Glomerular visceral epithelial cell (primary cell): ENCODE measurements around the gene RNF223.
"Not testable (repeated sequence)": the region's sequence is repeated elsewhere in the genome, so short reads cannot be mapped to it uniquely, and the experiment has no call there.

Experiments
- DNase-seq: peaks from one replicate; pipeline ENCODE4 v3.0.0-alpha.2; 2016; ENCODE audit errors: extremely low spot score

Gene RNF223

DNA sequence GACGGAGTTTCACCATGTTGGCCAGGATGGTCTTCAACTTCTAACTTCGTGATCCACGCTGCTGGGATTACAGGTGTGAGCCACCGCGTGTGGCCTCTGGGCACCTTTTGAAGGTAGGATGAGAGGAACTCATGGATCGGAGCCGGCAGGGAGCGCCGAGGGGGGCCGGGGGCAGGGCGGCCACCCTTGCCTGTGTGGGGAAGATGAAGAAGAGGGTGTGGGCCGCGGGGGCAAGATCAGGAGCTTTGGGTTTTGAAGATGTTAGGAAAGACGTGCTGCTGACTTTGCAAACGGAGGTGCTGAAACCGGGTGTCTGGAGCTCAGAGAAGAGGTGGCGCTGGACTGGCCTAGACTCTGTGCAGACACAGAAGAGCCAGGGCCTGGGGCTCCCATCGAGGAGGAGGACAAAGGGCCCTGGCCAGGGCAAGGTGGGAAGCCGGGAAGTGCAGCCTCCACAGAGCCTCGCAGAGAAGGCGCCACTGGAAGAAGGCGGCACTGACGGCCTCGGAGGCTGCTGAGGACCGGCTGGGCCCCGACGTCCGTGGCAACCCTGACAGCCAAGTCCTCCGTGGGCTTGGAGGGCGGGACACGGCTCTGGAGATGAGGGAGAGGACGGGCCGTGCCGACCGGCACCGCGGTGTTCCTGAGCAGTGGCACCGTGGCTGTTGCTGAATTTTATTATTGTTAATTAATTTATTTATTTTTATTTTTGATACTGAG, 13.7 kb downstream of the RNF223 start:
- DNase-seq: no peak

DNA sequence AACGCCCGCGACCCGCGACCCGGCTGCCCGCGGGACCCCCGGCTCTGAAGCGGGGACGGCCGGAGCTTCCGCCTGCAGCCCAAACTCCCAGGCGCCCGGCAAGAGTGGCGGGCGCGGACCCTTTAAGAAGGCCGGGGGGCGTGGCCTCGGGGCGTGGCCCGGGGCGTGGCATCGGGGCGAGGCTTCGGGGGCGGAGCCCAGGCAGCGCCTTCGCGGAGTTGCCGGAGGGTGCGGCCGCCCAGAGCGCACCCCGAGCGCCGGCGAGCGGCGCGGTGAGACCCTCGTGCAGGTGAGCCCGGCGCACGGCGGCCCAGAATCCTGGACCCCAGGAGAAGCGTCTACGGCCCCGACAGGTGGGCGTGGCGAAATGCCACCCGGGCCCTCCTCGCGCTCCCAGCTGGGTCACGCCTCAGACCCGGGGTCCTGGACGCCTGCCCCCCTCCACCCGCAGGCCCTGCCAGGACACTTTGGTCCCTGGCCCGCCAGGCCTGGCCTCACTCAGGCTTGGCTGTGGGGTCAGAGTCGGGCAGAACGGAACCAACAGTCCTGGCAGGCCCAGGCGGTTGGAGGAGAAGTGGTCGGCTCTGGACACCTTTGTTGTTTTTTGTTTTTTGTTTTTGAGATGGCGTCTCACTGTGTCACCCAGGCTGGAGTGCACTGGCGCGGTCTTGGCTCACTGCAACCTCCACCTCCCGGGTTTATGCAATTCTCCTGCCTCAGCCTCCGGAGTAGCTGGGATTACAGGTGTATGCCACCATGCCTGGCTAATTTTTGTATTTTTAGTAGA, 14.4 kb downstream of the RNF223 start:
- peak; percentile 84 for DNase-seq

DNA sequence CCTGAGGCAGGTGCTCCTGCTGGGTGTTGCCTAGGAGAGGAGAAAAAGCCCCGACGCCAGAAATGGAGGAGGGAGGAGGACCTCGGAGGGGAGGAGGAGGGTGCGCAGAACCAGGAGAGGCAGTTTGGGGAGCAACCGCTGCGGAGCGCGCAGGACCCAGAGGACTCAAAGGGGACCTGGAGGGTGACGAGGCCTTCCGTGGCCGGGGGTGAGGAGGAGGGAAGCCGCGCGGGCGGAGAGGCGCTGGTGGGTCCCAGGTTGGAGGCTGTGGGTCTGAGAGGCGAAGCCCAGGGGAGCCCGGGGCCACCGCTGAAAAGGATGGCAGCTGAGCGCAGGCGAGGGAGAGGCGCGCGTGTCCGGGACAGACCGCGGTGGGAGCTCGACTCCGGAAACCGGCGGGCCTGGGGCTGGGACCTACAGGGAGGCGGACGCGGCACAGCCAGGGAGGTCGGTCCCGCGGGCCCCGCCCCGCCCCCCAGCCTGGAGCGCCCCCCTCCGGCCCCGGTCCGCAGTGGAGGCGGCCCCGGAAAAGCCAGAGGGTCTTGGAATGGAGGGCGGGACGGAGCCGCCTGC, 15.1 kb downstream of the RNF223 start:
- peak; percentile 60 for DNase-seq

DNA sequence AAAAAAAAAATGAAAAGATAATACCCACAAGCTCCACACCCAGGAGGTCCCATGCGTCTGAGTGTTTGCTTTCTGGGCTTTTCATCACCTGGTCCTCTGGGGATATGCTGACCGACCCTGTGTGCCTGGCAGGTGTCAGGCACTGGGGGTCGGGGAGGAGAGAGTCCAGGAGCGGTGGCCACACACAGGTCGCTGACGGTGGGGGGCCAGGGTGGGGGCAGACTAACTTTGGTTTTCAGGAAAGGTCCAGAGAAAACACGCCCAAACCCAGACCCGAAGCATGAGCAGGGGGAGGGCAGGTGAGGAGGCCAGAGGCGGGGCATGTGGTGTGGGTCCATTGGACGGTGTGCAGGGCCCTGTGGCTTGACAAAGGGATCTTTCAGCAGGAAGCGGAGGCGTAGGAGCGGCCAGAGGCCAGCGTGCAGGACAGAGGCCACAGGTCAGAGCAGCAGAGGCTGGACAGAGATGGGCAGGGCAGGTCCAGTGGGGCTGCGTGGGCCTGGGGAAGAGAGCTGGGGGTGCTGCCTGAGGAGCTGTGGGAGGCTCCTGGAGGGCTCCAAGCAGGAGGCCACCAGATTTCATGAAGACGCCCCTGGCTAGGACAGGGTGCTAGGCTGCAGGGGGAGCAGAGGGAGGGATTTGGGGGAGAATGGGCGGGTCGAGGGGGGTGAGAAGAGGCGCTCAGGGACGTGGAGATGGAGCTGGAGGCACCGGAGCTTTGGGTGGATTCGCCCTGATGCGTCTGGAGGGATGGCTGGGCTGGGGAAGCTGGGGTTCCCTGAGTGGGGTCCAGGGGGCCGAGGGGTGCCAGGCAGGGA, 15.8 kb downstream of the RNF223 start:
- DNase-seq: peak; percentile 33

DNA sequence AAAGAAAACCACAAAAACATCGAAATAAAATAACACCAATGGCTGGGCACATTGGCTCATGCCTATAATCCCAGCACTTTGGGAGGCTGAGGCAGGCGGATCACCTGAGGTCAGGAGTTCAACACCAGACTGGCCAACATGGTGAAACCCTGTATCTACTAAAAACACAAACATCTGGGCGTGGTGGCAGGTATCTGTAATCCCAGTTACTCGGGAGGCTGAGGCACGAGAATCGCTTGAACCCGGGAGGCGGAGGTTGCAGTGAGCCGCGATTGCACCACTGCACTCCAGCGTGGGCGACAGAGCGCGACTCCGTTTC, 16.4 kb downstream of the RNF223 start:
- DNase-seq: not testable (repeated sequence)

DNA sequence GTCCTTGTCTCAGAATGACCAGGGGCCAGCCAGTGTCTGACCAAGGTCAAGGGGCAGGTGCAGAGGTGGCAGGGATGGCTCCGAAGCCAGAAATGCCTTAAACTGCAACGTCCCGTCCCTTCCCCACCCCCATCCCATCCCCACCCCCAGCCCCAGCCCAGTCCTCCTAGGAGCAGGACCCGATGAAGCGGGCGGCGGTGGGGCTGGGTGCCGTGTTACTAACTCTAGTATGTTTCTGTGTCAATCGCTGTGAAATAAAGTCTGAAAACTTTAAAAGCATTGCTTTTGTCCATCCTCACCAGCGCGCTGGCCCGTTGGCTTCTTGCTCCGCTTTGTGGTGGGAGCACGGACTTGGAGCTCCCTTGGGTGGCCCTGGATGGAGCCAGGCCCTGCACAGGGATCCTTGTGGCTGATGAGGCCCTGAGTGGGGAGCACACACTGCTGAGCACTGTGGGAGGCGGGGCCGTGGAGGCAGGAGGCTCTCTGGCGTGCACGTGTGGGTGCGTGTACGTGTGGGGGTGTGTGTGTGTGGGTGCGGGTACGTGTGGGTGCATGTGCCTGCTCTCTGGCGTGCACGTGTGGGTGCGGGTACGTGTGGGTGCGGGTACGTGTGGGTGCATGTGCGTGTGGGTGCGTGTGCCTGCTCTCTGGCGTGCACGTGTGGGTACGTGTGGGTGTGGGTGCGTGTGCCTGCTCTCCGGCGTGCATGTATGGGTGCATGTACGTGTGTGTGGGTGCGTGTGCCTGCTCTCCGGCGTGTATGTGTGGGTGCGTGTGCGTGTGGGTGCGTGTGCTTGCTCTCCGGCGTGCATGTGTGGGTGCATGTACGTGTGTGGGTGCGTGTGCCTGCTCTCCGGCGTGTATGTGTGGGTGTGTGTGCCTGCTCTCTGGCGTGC, 18.0 kb downstream of the RNF223 start:
- no peak for DNase-seq

DNA sequence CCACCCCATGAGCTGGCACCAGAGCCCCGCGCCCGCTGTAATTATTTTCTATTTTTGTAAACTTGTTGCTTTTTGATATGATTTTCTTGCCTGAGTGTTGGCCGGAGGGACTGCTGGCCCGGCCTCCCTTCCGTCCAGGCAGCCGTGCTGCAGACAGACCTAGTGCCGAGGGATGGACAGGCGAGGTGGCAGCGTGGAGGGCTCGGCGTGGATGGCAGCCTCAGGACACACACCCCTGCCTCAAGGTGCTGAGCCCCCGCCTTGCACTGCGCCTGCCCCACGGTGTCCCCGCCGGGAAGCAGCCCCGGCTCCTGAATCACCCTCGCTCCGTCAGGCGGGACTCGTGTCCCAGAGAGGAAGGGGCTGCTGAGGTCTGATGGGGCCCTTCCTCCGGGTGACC, 19.1 kb downstream of the RNF223 start:
- no peak for DNase-seq

DNA sequence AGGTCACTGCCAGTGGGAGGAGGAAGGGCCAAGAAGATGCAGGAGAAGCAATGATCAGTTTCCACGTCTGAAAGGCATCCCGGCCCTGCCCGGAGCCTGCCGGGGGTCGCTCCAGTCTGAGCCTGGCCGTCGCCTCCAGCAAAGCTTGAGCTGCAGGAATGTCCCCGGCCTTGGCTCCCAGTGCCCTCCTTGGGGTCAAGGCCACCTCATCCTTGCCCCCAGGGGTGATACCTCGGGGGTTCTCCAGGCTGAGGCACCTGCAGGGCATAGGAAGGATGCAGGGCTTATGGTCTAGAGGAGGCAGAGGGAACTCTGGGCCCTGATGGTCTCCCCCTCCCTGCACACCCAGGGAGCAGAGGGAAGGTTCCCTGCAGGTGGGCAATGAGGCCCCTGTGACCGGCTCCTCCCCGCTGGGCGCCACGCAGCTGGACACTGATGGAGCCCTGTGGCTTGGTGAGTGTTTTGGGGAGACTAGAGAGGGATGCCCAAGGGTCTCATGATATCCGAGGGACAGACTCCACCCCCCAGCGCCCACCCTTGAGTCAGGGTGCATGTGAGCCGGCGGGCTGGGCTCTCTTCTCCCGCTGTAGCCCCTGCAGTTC, 19.9 kb downstream of the RNF223 start:
- DNase-seq: no peak

DNA sequence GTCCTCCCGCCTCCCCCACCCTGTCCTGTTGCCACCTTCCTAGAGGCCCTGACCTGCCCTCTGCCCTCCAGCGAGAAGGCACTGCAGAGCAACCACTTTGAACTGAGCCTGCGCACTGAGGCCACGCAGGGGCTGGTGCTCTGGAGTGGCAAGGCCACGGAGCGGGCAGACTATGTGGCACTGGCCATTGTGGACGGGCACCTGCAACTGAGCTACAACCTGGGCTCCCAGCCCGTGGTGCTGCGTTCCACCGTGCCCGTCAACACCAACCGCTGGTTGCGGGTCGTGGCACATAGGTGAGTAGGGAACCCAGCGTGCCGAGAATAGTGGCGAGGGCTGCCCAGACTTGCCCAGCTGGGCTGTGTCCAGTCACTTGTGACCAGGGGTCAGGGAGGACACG, 20.4 kb downstream of the RNF223 start:
- DNase-seq: no peak

DNA sequence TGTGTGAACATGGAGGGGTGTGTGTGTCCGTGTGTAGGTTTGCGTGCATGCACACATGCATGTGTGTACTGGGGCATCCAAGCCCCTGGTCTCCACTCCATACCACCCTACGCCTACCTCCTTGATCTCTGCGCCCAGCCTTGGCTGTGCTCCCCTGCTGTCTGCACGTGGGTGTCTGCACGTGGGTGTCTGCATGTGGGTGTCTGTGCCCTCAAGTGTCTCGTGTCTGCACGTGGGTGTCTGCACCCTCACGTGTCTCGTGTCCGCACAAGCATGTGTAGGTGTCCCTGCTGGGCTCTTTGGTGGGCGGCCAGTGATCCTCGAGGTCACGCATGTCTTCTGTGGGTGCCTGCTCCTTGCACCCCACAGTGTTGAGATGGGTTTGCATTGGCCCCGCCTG, 21.1 kb downstream of the RNF223 start:
- DNase-seq: no peak

DNA sequence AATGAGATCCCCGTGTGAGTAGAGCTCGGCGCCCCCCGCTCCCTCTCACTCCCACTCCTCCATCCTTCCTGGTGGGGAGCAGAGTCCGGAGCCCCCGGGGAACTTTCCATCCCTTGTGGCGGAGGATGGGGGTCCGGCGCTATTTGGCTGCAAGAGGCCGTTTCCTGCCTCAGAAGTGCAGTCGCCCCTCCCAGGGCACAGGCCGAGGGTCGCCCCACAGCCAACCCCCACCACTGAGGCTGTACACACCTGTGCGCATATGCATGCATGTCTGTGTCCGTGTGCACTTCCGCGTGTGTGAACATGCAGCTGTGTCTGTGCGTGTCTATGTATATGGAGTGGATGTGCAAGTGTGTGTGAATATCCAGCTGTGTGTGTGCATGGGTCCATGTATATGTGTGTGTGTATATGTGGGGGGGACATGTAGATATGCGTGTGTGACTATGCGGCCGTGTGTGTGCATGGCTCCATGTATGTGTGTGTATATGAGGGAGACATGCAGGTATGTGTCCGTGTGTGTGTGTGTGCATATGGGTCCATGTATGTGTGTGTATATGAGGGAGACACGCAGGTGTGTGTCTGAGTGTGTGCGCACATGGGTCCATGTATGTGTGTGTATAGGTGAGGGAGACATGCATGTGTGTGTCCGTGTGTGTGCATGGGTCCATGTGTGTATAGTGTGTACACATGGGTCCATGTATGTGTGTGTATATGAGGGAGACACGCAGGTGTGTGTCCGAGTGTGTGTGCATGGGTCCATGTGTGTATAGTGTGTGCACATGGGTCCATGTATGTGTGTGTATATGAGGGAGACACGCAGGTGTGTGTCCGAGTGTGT, 21.9 kb downstream of the RNF223 start:
- DNase-seq: no peak

DNA sequence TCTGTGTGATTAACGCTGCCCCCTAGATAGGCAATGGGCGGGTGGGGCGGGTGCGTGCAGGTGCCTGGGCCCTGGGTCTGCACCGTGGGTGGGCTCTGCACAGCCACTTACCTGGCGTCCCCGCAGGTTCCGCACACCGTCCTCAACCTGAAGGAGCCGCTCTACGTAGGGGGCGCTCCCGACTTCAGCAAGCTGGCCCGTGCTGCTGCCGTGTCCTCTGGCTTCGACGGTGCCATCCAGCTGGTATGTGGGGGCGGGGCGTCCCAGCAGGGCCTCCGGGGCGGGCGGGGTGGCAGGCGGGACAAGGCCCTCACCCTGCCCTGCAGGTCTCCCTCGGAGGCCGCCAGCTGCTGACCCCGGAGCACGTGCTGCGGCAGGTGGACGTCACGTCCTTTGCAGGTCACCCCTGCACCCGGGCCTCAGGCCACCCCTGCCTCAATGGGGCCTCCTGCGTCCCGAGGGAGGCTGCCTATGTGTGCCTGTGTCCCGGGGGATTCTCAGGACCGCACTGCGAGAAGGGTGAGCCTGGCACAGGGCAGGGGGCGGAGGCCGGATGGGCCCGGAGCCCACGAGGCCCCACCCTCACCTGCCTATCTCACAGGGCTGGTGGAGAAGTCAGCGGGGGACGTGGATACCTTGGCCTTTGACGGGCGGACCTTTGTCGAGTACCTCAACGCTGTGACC, 22.8 kb downstream of the RNF223 start:
- DNase-seq: no peak

DNA sequence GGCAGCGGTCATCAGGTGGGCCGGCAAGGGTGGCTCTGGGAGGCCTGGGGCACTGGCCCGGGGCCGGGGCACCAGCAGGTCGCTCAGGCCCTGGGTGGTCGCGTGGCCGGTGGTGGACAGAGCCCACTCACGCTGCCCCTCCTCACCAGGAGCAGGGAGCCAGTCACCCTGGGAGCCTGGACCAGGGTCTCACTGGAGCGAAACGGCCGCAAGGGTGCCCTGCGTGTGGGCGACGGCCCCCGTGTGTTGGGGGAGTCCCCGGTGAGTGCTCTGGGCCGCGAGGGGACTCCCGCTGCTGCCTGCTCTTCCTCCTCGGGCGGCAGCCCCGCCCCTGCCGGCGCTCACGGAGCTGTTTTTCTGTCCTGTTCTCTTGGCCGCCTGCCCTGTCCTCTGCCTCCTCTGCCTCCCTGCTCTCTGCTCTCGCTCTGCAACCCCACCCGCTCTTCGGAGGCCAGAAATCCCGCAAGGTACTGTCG, 23.5 kb downstream of the RNF223 start:
- no peak for DNase-seq

DNA sequence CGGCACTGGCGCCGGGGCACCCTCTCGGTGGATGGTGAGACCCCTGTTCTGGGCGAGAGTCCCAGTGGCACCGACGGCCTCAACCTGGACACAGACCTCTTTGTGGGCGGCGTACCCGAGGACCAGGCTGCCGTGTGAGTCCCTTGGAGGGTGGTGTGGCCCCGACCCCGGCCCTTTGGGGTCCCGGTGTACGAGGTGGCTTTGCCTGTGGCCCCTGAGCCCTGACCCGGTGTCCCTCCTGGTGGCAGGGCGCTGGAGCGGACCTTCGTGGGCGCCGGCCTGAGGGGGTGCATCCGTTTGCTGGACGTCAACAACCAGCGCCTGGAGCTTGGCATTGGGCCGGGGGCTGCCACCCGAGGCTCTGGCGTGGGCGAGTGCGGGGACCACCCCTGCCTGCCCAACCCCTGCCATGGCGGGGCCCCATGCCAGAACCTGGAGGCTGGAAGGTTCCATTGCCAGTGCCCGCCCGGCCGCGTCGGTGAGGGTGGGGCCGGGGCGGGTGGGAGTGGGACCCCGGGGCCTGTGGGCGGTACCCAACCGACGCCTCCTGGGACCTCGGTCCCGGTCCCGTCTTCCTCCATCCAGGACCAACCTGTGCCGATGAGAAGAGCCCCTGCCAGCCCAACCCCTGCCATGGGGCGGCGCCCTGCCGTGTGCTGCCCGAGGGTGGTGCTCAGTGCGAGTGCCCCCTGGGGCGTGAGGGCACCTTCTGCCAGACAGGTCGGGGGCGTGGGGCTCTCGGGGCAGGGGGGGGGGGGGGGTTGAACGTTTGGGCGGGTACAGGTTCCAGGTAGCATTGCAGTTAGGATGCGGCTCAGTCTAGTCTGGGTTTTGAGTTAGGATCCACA, 24.6 kb downstream of the RNF223 start:
- no peak for DNase-seq

DNA sequence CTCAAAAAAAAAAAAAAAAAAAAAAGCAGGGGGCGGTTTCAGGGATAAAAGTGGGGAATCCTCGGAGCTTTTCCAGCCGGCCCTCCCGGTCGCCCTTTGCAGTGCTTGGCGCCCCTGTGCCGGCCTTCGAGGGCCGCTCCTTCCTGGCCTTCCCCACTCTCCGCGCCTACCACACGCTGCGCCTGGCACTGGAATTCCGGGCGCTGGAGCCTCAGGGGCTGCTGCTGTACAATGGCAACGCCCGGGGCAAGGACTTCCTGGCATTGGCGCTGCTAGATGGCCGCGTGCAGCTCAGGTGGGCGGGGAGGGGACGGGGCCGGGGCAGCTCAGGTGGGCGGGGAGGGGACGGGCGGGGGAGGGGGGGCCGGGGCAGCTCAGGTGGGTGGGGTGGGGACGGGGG, 25.3 kb downstream of the RNF223 start:
- no peak for DNase-seq

DNA sequence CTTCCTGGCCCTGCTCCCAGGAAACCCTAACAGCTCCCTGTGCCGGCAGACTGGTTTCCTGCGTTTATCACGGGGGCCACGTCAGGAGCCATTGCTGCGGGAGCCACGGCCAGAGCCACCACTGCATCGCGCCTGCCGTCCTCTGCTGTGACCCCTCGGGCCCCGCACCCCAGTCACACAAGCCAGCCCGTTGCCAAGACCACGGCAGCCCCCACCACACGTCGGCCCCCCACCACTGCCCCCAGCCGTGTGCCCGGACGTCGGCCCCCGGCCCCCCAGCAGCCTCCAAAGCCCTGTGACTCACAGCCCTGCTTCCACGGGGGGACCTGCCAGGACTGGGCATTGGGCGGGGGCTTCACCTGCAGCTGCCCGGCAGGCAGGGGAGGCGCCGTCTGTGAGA, 26.1 kb downstream of the RNF223 start:
- DNase-seq: no peak

DNA sequence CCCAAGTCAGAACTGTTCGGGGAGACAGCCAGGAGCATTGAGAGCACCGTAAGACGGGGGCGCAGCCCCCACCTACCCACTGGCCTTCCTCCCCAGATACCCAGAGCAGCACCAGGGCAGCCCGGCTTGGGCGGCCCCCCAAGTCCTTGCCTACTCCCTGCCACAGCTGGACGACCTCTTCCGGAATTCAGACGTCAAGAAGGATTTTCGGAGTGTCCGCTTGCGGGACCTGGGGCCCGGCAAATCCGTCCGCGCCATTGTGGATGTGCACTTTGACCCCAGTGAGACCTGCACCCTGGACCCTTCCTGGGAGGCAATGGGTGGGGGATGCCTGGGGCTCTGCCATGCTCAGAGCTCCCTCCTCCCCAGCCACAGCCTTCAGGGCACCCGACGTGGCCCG, 26.7 kb downstream of the RNF223 start:
- DNase-seq: no peak

DNA sequence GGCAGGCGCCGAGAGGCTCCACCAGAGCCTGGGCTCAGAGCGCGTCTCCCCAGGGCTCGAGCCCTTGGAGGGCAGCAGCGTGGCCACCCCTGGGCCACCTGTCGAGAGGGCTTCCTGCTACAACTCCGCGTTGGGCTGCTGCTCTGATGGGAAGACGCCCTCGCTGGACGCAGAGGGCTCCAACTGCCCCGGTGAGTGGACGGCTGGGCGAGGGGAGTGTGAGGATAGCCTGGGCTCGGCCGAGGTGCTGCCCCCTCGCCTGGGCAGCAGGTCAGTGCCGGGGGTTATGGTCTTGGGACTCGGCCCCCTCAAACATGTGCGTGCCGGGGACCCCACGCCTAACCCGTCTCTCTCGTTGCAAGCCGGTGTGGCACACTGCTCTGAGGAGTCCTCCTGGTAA, 27.3 kb downstream of the RNF223 start:
- DNase-seq: no peak
